Neural cell (in vitro differentiated cells): ENCODE measurements around the gene SUCLG2. TPM values are rescaled to one million over a fixed set of nuclear protein-coding genes. Genes with fewer than 3 reads are reported as not detected.
"Not testable (repeated sequence)": the region's sequence is repeated elsewhere in the genome, so short reads cannot be mapped to it uniquely, and the experiment has no call there.

ENCODE experiments used
- H2AFZ ChIP-seq: fragments of 200-600, 300-800 bp; sonication (generic), shearing (Covaris generic); 2 replicates; pipeline ENCODE4 v1.6.0; 2014; ENCODE audit warnings: low read depth, mild to moderate bottlenecking, antibody characterized with exemption, low read length, moderate library complexity
- H3F3A ChIP-seq: fragments of 200-600 bp; shearing (Covaris generic); 2 replicates; pipeline ENCODE4 v1.6.1; 2016; ENCODE audit warnings: mild to moderate bottlenecking, moderate library complexity, mixed read lengths, antibody characterized with exemption, low read length; ENCODE audit not compliant: insufficient read depth, poor library complexity, severe bottlenecking
- H3K27ac ChIP-seq: fragments of 200-600, 300-800 bp; sonication (generic), shearing (Covaris generic); 2 replicates; pipeline ENCODE4 v1.5.1; 2014; ENCODE audit warnings: mild to moderate bottlenecking, low read length, moderate library complexity
- H3K27me3 ChIP-seq: fragments of 300-800, 200-600 bp; sonication (generic), shearing (Covaris generic); 2 replicates; pipeline ENCODE4 v1.6.0; 2014; ENCODE audit warnings: mild to moderate bottlenecking, low read depth, low read length, moderate library complexity; ENCODE audit not compliant: insufficient read depth
- H3K36me3 ChIP-seq: fragments of 300-800, 200-600 bp; sonication (generic), shearing (Covaris generic); 2 replicates; pipeline ENCODE4 v1.5.1; 2014; ENCODE audit warnings: mild to moderate bottlenecking, antibody characterized with exemption, low read length, moderate library complexity; ENCODE audit not compliant: insufficient read depth
- H3K4me2 ChIP-seq: fragments of 300-800, 200-600 bp; sonication (generic), shearing (Covaris generic); 2 replicates; pipeline ENCODE4 v1.6.0; 2014; ENCODE audit warnings: mild to moderate bottlenecking, low read length
- H3K4me3 ChIP-seq: fragments of 300-800, 200-600 bp; sonication (generic), shearing (Covaris generic); 2 replicates; pipeline ENCODE4 v1.5.1; 2014; ENCODE audit warnings: mild to moderate bottlenecking, low read length, moderate library complexity
- H3K79me2 ChIP-seq: fragments of 200-600 bp; shearing (Covaris generic); replicated peaks from 2 replicates; pipeline ENCODE4 v1.6.0; 2014; ENCODE audit warnings: mild to moderate bottlenecking, low read length, moderate library complexity; ENCODE audit not compliant: insufficient read depth
- H3K9ac ChIP-seq: fragments of 300-800, 200-600 bp; sonication (generic), shearing (Covaris generic); 2 replicates; pipeline ENCODE4 v1.6.1; 2016; ENCODE audit warnings: mild to moderate bottlenecking, low read length, mixed read lengths
- H3K9me2 ChIP-seq: fragments of 200-600 bp; shearing (Covaris generic); 2 replicates; pipeline ENCODE4 v1.6.1; 2016; ENCODE audit warnings: mild to moderate bottlenecking, low read length, mixed read lengths; ENCODE audit not compliant: insufficient read depth
- H3K9me3 ChIP-seq: fragments of 200-600, 300-800 bp; sonication (generic), shearing (Covaris generic); 2 replicates; pipeline ENCODE4 v1.6.1; 2016; ENCODE audit warnings: mild to moderate bottlenecking, mixed run types, low read length, moderate library complexity, mixed read lengths
- H4K20me1 ChIP-seq: fragments of 200-600 bp; shearing (Covaris generic); 2 replicates; pipeline ENCODE4 v1.6.1; 2016; ENCODE audit warnings: mild to moderate bottlenecking, mixed run types; ENCODE audit not compliant: insufficient read depth
- CTCF ChIP-seq: fragments of 450-650 bp; IDR thresholded peaks from 2 replicates; pipeline ENCODE4 v1.5.1; 2014; ENCODE audit warnings: antibody characterized with exemption, mild to moderate bottlenecking, moderate library complexity; ENCODE audit not compliant: poor library complexity, severe bottlenecking
- EP300 ChIP-seq: fragments of 450-650 bp; conservative IDR thresholded peaks from 2 replicates; pipeline ENCODE4 v1.6.1; 2014; ENCODE audit warnings: antibody characterized with exemption, mild to moderate bottlenecking, moderate library complexity; ENCODE audit not compliant: poor library complexity, severe bottlenecking
- EZH2 ChIP-seq: fragments of 200-600, 300-800 bp; shearing (Covaris generic), sonication (generic); IDR thresholded peaks from 2 replicates; pipeline ENCODE4 v1.6.1; 2014; ENCODE audit warnings: antibody characterized with exemption, low read length, borderline replicate concordance, mild to moderate bottlenecking; ENCODE audit not compliant: insufficient read depth, poor library complexity, severe bottlenecking
- MXI1 ChIP-seq: fragments of 450-650 bp; conservative IDR thresholded peaks from 2 replicates; pipeline ENCODE4 v1.6.1; 2014; ENCODE audit warnings: antibody characterized with exemption, mild to moderate bottlenecking; ENCODE audit not compliant: poor library complexity, severe bottlenecking
- POLR2AphosphoS5 ChIP-seq: IDR thresholded peaks from 2 replicates; pipeline ENCODE4 v1.6.1; 2012
- RAD21 ChIP-seq: fragments of 450-650 bp; conservative IDR thresholded peaks from 2 replicates; pipeline ENCODE4 v1.6.1; 2014; ENCODE audit warnings: antibody characterized with exemption, mild to moderate bottlenecking, moderate library complexity
- REST ChIP-seq: IDR thresholded peaks from 2 replicates; pipeline ENCODE4 v1.6.1; 2012; ENCODE audit warnings: borderline replicate concordance
- SMC3 ChIP-seq: fragments of 450-650 bp; conservative IDR thresholded peaks from 2 replicates; pipeline ENCODE4 v1.6.1; 2014; ENCODE audit warnings: antibody characterized with exemption, mild to moderate bottlenecking, moderate library complexity; ENCODE audit not compliant: poor library complexity
- TAF1 ChIP-seq: IDR thresholded peaks from 2 replicates; pipeline ENCODE4 v1.6.1; 2012; ENCODE audit warnings: low read depth
- polyA plus RNA-seq: library from polyadenylated mRNA; depleted of rRNA; stranded (reverse); fragments of >200 nt; gene quantifications from 2 replicates; pipeline ENCODE4 v1.2.3, GENCODE V29; 2014

SUCLG2 gene
- polyA plus RNA-seq, 1 donor from 2014 or later = 0.15 TPM

- Histone ChIP-seq H3K9ac (no peak overlapping the region), H3K9me2 (no peaks in the 10 kb centered on the region)
- TF ChIP-seq EZH2 (no peak), MXI1 (no peak), SMC3 (no peak), REST (no peak), CTCF (no peak), TAF1 (no peak), POLR2AphosphoS5 (no peak), EP300 (no peak), RAD21 (no peak)
These were observed 103.9 kb downstream of the SUCLG2 start for GRCh38 chr3:67550541-67550940.

GRCh38 chr3:67542502-67543250, 111.7 kb downstream of the SUCLG2 start:
- H3K9me2 ChIP-seq, H2AFZ ChIP-seq, H3K9me3 ChIP-seq, H3K79me2 ChIP-seq, H3F3A ChIP-seq, H4K20me1 ChIP-seq, H3K4me3 ChIP-seq, H3K9ac ChIP-seq, H3K27ac ChIP-seq, H3K4me2 ChIP-seq, H3K36me3 ChIP-seq, H3K27me3 ChIP-seq: not testable (repeated sequence)

More at GRCh38 chr3:67550541-67550940, 103.9 kb downstream of the SUCLG2 start:
- Histone ChIP-seq H3K27me3 (no peaks in the 10 kb centered on the region), H3K79me2 (no peaks in the 10 kb centered on the region), H3K9me3 (no peaks in the 10 kb centered on the region), H3K36me3 (no peaks in the 10 kb centered on the region), H3K4me2 (no peak overlapping the region), H3K4me3 (no peak overlapping the region), H4K20me1 (no peaks in the 10 kb centered on the region), H2AFZ (no peak overlapping the region), H3F3A (no peaks in the 10 kb centered on the region), H3K27ac (no peak overlapping the region)
